Hematopoietic multipotent progenitor cell treated with erythropoietin and hydrocortisone succinate and interleukin-3 and kit ligand, for 8 days (in vitro differentiated cells): ENCODE results near the gene CFLAR.
A peak's percentile ranks its signal among the peaks of the same experiment; 100 is the strongest.
"Not testable (repeated sequence)": the region's sequence is repeated elsewhere in the genome, so short reads cannot be mapped to it uniquely, and the experiment has no call there.

ENCODE experiments used
- DNase-seq: peaks from one replicate; pipeline ENCODE4 v3.0.0-alpha.2; 2015

The CFLAR gene

DNA sequence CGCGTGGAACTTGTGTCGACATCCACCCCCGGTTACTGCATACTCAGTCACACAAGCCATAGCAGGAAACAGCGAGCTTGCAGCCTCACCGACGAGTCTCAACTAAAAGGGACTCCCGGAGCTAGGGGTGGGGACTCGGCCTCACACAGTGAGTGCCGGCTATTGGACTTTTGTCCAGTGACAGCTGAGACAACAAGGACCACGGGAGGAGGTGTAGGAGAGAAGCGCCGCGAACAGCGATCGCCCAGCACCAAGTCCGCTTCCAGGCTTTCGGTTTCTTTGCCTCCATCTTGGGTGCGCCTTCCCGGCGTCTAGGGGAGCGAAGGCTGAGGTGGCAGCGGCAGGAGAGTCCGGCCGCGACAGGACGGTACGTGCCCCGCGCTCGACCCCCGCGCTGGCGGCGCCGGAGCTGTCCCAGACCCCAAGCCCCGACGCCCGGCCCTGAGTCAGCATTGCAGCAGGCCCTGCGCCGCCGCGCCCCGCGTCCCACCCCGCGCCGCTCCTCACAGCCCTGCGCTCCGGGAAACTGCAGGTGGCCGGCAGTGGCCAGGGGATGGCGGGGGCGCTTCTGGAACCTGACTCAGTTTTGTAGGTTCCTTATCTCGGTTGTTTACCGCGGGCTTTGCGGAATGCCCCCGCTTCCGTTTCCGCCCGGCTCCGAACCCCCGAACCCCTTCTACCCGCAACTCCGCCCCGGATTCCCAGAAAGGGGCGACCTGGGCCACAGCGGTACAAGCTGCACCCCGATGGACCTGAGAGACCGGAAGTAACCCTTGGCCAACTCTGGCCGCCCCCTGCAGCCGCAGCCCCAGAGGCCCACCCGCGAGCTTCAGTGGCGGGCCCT is at the start of gene CFLAR:
CFLAR (plus strand) TSS at position 50 of the 844 bp plus-strand sequence. CDS start 13,702 bp downstream, outside the sequence.
- DNase-seq, result peak; percentile 88

GRCh38 chr2:201070948-201071478 is 45.0 kb upstream of the CFLAR start:
- peak; percentile 42 for DNase-seq

DNA sequence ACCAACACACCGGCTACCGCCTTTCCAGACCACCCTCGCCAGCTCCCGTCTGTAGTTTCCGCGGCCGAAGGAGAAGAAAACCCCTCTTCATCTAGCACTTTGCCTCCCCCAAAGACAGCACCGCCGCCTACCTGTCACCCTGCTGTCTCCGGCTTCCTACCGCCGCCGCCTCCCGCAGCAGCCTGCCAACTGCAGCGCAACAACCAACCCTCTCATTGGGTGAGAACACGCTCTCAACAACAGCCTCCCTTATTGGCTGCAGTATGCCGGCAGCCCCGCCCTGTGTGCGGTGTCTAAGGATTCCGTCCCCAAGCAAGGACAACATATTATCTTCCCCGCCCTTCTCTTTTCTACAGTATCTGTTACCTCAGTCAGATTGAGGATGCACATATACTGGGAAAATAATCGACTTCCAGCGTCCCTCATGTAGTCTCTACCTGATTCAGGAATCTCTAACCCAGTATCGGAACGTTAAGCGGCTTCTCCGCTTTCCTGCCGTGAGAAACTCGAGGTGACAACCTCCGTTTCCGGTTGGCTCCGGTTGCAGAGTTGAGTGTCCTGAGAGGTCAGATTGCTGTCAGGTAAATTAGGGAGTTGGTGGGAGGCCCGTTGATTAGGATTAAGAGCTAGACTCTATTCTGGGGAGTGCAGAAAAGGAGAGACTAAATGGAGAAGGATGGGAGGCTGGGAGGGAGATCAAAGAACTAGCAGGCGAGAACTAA is 44.3 kb upstream of the CFLAR start, which contains the start of the genes HYCC2 and NDUFB3:
HYCC2 (minus strand) TSS at position 193 of the 722 bp plus-strand sequence. CDS start 47,662 bp downstream, outside the sequence.
NDUFB3 (plus strand) TSS at position 523 of the 722 bp plus-strand sequence. CDS start 6,882 bp downstream, outside the sequence.
- peak; percentile 96 for DNase-seq

DNA sequence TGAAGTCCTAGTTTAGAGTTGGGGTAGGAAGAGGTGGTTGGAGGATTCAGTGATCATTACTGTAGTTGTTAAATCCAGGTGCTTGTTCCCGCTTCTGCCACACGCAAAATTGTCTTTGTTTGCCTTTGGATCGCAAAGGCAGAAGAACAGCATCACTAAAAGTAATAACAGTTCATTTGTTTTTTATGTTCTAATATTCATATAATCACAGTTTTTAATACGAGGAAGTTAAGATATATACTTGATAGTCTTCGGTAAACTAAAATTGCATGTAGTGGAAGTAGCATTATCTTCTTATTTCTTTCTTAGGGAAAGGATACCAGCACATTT is 43.8 kb upstream of the CFLAR start:
- DNase-seq, result no peak

DNA sequence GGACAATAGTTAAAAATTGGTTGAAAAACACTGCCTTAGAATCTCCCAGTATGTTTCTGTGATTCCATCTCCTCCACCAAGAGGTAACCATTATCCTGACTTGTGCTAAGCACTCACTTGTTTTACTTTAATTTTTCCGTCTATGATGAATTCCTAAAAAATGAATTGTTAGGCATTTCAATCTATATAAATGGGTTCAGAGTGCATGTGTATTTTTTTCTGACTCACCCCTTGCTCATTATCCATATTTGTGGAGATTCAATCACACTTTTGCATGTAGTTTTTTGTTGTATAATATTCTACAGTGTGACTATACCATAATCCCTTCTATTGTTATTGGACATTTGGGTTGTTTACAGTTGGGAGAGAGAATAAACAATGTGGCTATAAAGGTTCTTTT is 42.9 kb upstream of the CFLAR start:
- DNase-seq, result no peak

DNA sequence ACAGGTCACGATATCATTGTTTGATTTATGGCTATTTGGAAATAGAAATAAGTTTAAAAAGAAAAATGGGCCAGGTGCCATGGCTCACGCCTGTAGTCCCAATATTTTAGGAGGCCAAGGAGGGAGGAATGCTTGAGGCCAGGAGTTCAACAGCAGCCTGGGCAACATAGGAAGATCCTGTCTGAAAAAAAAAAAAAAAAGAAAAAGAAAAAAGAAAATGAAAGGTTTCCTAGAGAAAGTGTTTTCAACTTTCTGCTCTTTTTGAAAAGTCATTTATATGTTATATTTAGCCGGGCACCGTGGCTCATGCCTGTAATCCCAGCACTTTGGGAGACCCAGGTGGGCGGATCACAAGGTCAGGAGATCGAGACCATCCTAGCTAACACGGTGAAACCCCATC is 41.0 kb upstream of the CFLAR start:
- no peak for DNase-seq

DNA sequence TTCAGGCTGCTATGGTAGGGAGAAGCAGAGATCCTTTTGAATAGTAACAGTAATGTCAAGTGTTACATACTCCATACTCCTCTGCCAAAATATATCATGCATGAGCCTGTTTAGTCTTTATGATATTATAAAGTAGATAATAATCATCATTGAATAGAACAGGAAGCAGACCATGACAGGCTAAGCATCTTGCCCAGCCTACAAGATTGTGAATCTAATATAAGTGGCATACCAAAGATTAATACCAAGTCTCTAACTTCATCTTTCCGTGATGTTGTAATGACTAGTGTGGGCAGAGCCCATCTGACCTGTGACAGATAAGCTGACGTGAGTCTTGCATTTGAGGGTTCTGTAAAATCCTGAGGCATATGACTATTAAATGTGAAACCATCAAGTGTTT is 31.1 kb upstream of the CFLAR start:
- peak; percentile 59 for DNase-seq

- DNase-seq, result no peak
These were observed 25.4 kb upstream of the CFLAR start for GRCh38 chr2:201090574-201090973.

- DNase-seq, result peak; percentile 29
These were observed 22.4 kb upstream of the CFLAR start for GRCh38 chr2:201093573-201093972.

DNA sequence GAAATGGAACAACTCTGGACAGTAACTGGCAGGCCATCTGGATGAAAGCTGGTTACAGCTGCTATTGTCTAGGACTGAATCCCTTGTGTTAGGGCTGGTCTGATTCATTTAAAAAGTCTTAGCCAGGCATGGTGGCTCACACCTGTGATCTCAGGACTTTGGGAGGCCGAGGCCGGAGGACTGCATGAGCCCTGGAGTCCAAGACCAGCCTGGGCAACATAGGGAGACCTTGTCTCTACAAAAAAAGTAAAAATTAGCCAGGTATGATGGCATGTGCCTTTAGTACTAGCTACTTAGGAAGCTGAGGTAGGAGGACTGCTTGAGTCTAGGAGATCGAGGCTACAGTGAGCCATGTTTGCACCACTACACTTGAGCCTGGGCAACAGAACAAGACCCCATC is 15.5 kb upstream of the CFLAR start:
- DNase-seq, result no peak

GRCh38 chr2:201105759-201106158 is 10.2 kb upstream of the CFLAR start:
- DNase-seq, result peak; percentile 33

DNA sequence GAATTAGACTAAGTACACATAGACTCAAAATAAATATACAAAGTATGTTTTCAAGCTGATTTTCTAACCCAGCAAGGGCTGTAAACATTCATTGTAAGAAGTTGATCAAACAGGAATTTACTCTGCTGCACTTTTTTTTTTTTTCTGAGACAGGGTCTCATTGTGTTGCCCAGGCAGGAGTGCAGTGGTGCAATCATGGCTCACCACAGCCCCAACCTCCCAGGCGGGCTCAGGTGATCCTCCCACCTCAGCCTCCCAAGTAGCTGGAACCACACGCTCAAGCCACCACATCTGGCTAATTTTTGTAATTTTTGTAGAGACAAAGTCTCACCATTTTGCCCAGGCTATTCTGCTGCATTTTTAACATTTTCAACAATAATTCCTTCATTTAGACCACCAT is 8.3 kb upstream of the CFLAR start:
- DNase-seq, result no peak

DNA sequence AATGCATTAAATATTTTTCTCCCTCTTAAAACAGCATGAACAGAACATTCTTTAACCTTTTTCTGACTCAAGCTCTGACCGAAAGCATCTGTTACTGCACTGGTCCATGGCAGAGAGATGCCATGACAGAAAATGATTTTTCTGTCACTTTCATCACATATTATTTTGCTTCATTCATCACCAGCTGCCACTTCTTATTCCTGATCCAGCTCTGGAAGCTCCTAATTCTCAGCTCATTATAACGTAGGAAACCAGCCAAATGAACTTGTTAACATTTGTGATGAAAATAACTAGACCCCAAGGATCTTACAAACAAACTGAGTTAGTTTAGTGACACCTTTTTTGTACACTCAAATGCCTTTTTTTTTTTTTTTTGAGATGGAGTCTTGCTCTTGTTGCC is 7.6 kb upstream of the CFLAR start:
- DNase-seq, result no peak

- no peak for DNase-seq
These were observed 6.8 kb upstream of the CFLAR start for GRCh38 chr2:201109186-201109585.

- DNase-seq, result no peak
These were observed 5.3 kb upstream of the CFLAR start for GRCh38 chr2:201110615-201111014.

DNA sequence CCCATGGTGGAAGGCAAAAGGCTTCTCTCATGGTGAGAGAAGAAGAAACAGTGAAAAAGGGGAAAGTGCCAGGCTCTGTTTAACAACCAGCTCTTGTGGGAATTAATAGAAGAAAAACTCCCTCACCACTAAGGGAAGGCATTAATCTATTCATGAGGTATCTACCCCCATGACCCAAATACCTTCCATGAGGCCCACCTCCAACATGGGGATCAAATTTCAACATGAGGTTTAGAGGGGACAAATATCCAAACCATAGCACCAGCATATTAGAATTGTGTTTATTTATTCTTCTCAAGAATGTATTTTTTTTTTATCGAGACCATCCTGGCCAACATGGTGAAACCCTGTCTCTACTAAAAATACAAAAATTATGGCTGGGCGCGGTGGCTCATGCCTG is 4.9 kb upstream of the CFLAR start:
- DNase-seq, result no peak

GRCh38 chr2:201114350-201114749 is 1.6 kb upstream of the CFLAR start:
- no peak for DNase-seq

- DNase-seq, result no peak
These were observed 1.1 kb upstream of the CFLAR start for GRCh38 chr2:201114846-201115245.

- peak; percentile 96 for DNase-seq
These were observed 1.2 kb downstream of the CFLAR start for GRCh38 chr2:201116959-201117734.

- not testable (repeated sequence) for DNase-seq
These were observed 1.8 kb downstream of the CFLAR start for GRCh38 chr2:201117735-201118094.

GRCh38 chr2:201118121-201118960 is 2.4 kb downstream of the CFLAR start:
- DNase-seq, result peak; percentile 92
